GM18498 (cell line): Measurements from ENCODE around the gene TFEB.
"Not testable (repeated sequence)": the region's sequence is repeated elsewhere in the genome, so short reads cannot be mapped to it uniquely, and the experiment has no call there.

Experiments used
- ATAC-seq: cut with Tn5 transposase; IDR thresholded peaks from one replicate; pipeline ENCODE4 v1.9.1; 2021; ENCODE audit warnings: mild to moderate bottlenecking, moderate library complexity; ENCODE audit not compliant: unreplicated experiment

Gene TFEB

DNA sequence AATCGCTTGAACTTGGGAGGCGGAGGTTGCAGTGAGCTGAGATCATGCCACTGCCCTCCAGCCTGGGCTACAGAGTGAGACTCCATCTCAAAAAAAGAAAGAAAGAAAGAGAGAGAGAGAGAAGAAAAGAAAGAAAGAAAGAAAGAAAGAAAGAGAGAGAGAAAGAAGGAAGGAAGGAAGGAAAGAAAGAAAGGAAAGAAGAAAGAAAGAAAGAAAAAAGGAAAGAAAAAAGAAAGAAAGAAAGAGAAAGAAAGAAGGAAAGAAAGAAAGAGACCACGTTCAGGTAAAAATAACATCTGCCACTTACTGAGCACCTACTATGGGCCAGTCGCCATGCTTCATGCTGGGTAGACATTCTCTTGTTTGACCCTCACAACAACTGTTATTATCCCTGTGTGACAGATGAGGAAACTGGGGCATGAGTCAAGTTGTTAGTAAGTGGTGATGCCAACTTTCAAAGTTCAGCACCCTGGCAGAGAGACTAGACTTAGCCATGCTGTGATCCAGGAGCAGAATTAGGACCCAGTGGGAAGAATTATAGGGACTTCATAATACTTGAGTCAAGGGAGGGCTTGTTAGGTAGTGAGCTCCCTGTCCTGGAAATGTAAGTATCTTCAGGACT lies 30.7 kb upstream of the TFEB start:
- not testable (repeated sequence) for ATAC-seq

DNA sequence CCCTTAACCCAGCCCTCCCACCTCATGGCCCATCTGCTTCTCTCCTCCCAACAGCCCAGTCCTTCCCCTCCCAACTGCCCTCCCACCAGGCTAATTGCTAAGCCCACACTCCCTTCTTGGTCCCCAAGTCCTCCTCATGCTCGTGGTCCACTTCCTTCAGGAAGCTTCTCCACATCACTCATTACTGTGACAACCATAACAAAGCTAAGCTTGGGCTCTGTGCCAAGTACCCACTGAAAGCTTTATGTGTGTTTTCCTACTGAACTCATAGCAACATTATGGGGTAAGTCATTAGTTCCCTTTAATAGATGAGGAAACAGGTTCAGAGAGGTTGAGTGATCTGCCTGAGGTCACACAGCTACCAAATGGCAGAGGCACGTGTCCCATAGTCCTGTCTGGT lies 28.1 kb upstream of the TFEB start:
- ATAC-seq, result no peak

GRCh38 chr6:41759905-41760579 lies 24.6 kb upstream of the TFEB start:
- ATAC-seq, result no peak

- no peak for ATAC-seq
These were observed 23.9 kb upstream of the TFEB start for GRCh38 chr6:41759106-41759904.

DNA sequence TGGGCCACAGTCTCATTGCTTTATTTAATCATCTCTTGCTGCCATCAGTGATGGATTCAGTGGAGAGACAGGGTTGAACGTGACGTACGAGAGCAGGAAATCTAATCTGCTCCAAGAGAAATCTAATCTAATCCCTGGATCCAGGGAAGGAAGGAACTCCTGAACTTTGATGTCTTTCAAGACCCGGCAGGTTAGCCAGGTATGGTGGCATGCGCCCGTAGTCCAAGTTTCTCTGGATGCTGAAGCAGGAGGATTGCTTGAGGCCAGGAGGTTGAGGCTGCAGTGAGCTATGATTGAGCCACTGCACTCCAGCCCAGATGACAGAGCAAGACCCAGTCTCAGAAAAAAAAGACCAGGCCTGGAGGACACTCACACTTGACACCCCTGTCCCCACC lies 23.2 kb upstream of the TFEB start:
- no peak for ATAC-seq

DNA sequence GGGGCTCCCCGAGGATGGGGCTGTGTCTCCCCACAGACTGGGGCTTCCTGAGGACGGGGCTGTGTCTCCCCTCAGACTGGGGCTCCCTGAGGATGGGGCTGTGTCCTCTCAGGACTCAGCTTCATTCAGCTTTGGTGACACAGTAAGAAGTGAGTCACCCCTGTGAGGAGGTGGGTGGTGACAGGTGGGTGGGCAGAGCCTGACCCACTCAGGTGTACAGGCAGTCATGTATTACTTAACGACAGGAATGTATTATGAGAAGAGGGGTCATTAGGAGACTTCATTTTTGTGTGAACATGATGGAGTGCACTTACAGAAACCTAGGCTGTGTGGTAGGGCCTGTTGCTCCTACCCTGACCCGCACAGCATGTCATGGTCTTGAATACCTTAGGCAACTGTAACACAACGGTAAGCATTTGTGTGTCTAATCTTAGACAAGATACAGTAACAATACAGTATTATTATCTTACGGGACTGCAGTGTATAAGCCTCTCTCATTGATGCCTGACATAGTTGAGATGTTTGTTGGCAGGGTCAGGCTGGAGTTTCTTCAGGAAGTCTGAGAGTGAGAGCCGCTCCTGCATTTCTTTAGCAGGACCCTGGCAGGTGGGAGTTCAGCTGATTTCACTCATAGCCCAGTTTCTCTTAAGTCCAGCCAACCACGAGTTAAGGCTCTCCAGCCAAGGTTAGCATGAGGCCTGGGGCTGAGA lies 22.7 kb upstream of the TFEB start:
- no peak for ATAC-seq

GRCh38 chr6:41757271-41757670 lies 21.9 kb upstream of the TFEB start:
- ATAC-seq, result no peak

DNA sequence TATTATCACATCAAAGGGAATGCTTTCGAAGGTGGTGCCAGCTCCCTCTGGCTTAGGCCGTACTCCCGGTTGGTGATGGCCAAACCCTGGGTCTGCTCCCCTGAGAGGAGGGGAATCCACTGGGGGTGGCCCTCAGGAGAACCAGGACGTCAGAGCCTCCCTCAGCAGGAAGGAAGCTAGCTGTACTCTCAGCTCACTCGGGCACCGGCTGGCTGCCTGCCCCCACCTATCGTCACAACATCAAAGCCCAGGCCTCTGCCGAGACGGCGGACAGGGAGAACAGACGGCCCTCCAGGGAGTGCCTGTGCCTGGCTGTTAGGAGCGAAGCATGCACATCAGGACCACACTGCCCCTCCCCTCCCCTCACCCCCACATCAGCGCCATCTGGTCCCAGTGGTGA lies 20.9 kb upstream of the TFEB start:
- no peak for ATAC-seq

GRCh38 chr6:41755895-41756294 lies 20.5 kb upstream of the TFEB start:
- ATAC-seq, result no peak

DNA sequence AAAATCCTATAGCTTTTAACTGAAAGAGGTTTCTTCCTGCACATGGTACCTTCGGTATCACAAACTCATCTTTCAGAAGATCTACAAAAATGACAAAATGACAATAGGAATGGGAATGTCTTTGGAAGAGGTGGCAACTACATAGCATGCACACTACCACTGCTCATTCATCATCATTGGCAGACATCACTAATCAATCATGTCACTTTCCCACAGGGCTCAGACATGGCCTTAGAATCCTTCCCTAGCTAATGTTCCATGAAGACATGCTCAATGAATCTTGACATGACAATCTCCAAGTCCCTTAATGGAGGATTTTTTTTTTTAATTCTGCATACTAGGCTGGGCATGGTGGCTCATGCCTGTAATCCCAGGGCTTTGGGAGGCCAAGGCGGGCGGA lies 15.0 kb upstream of the TFEB start:
- no peak for ATAC-seq

DNA sequence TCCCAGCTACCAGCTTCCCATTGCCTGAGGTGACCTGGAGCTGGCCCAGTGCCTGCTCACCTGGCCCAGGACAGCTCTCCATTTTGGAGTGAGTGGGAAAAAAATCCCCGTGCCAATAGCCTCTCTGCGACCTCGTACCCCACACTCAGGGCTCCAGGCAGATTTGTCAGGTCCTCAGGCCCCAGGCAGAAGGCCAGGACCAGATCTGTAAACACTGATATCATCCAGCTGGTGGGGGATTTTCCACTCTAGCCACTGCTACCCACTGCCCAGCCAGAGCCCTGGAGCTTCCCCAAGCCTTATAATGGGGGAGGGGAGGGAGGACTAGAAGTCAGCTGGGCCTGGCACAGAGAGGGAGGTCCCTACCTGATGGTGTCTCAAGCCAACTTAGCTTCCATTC lies 13.1 kb upstream of the TFEB start:
- no peak for ATAC-seq

DNA sequence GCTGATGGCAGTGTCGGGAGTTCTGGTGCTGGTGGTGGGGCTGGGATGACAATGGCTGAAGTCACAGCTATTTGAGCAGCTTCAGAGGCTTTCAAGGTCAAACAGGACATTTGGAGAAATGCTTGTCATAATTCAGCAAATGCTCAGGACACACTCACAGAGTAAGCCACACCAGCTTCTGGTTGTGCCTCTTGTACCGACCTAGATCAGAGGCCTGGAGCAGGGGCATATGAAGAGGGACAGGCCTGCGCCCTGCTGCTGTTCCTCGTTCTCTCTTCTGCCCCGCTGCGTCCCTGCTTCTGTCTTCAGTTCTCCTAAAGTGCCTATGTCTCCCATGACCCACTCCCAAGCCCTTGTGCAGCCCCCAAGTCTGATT lies 12.7 kb upstream of the TFEB start:
- no peak for ATAC-seq

GRCh38 chr6:41747256-41748101 lies 12.1 kb upstream of the TFEB start, which contains the start of gene PGC:
Gene PGC (minus strand): TSS chr6:41747397. CDS start chr6:41747334, 63 bp downstream.
- no peak for ATAC-seq

DNA sequence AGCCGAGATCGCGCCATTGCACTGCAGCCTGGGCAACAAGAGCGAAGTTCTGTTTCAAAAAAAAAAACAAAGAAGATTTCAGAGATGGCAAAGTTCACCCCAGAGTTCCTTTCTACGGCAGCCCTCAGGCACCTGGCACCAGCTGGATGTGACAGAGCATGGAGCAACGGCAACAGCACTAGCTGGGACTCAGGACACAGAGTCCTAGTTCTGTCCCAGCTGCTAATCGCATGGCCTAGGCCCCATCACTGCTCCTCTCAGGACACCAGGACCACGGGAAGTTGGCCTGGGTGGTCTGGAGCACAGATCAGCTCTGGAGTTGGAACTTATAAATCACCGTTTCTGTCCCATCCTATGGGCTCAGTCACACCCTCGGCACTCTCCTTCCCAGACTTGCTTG lies 10.7 kb upstream of the TFEB start:
- no peak for ATAC-seq

- no peak for ATAC-seq
These were observed 8.9 kb upstream of the TFEB start for GRCh38 chr6:41744236-41744787.

DNA sequence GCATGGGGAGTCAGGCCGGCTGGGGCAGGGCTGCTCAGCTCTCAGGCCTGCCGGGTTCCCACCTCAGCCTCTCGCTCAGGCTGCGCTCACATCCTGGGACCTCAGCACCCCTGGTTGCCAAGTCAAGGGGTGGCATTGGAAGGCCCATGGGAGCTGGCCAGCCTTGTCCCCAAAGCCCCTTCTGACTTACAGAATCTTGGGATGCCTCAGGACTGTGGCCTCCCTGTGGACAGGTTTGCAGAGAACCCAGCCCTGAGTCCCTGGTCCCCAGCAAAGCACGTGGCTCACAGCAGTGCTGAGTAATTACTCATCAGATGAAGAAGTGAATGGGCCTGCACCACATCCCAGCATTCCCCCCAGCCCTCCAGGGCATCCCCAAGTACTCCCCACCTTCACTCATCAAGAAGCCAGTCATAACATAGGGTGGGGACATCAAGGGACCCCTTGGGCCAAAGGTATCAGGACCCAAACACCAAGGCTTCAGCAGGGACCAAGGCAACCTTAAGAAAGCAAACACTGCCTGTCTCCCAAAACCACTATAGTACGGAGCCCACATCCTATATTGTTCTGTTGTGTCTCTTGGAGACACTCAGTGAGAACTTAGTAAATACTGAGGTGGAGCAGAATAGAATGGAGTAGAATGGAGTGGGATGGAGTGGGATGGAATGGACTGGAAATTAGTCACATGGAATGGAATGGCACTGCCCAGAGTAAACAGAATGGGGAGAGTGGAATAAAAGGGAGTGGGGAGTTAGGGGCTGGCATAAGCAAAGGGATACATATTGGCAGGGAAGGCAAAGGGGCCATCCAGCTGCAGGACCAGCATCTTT lies 8.2 kb upstream of the TFEB start:
- no peak for ATAC-seq

GRCh38 chr6:41741625-41742490 lies 6.5 kb upstream of the TFEB start:
- no peak for ATAC-seq

DNA sequence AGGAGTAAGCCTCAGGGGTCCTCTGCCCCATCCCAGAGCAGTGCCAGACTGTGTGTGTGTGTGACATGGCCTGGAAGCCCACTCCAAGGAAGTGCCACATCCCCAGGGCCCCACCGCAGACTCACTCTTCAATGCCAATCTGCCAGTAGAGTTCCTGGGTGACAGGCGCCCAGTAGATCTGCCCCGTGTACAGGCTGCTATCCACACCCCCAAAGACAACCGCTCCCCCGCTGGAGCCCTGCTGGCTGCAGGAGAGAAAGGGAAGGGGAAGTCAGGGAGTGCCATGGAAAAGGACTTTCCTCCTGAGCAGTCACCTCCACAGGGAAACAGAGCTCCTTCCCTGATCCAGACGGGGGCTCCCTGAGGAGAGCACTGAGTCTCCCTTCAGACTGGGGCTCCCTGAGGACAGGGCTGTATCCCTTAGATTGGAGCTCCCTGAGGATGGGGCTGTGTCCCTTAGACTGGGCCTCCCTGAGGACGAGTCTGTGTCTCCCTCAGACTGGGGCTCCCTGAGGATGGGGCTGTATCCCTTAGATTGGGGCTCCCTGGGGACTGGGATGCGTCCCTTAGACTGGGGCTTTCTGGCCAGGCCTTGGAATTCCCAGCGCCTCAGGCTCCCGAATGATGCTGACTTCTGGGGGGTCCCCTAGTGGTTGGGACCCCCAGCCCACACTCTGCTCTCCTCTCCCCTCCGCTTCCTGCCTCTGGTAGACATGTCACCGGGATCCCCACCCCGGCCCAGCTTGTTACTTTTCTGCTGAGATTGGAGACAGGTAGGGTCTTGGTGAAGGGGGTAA lies 5.2 kb upstream of the TFEB start:
- ATAC-seq, result no peak
